Transverse colon (tissue), 4 donors: ENCODE measurements around the gene ALPG. TPM values are rescaled to one million over a fixed set of nuclear protein-coding genes. Genes with fewer than 3 reads are reported as not detected.

Experiments used
- DNase-seq: peaks from one replicate; pipeline ENCODE4 v3.0.0-alpha.2; 2019
- H3K27ac ChIP-seq, 4 donors: fragments of 200-600 bp; sonication (generic); 2 replicates each; pipeline ENCODE4 v1.5.1; 2016 to 2018; ENCODE audit warnings: inconsistent platforms in 4 of 4
- H3K27me3 ChIP-seq: fragments of 200-600 bp; sonication (generic); 2 replicates; pipeline ENCODE4 v1.5.1; 2017; ENCODE audit warnings: inconsistent platforms
- H3K36me3 ChIP-seq, 4 donors: fragments of 200-600 bp; sonication (generic); 2 replicates each; pipeline ENCODE4 v1.5.1; 2017 to 2019; ENCODE audit warnings: inconsistent platforms in 4 of 4
- H3K4me1 ChIP-seq, 4 donors: fragments of 200-600 bp; sonication (generic); 2 replicates each; pipeline ENCODE4 v1.5.1; 2017 to 2020; ENCODE audit warnings: inconsistent platforms in 4 of 4
- H3K4me3 ChIP-seq, 4 donors: fragments of 200-600 bp; sonication (generic); 1 replicate in 1 of 4; 2 replicates in 3 of 4; pipeline versions ENCODE4 v1.5.1 to v1.6.1; 2017 to 2019; ENCODE audit warnings: inconsistent platforms in 4 of 4
- H3K9me3 ChIP-seq, 2 donors: fragments of 200-600 bp; sonication (generic); 2 replicates each; pipeline ENCODE4 v1.5.1; 2017 to 2019; ENCODE audit warnings: inconsistent platforms in 2 of 2
- CTCF ChIP-seq, 5 experiments: fragments of 200-600 bp in 3 of 5; fragments of 450-650 bp in 2 of 5; sonication (generic) in 3 of 5; IDR thresholded peaks; 1 replicate in 2 of 5; 2 replicates in 3 of 5; pipeline ENCODE4 v1.5.1; 2016 to 2017; ENCODE audit warnings: antibody characterized with exemption in 5 of 5, inconsistent platforms in 3 of 5, mild to moderate bottlenecking in 2 of 5, moderate library complexity in 1 of 5
- EP300 ChIP-seq: sonication (generic); formaldehyde crosslinking; IDR thresholded peaks from one replicate; pipeline ENCODE4 v1.6.1; 2017; ENCODE audit warnings: antibody characterized with exemption, low read depth
- POLR2A ChIP-seq: fragments of 450-650 bp; IDR thresholded peaks from one replicate; pipeline ENCODE4 v1.6.1; 2016; ENCODE audit warnings: antibody characterized with exemption, mild to moderate bottlenecking, moderate library complexity
- POLR2AphosphoS5 ChIP-seq, 3 donors: sonication (generic); formaldehyde crosslinking; IDR thresholded peaks; one replicate each; pipeline ENCODE4 v1.6.1; 2016; ENCODE audit warnings: antibody characterized with exemption in 3 of 3
- WGBS, 2 donors: methylation state at CpG; one replicate each; pipeline ENCODE4 v1.1.5; 2018; ENCODE audit warnings: low coverage in 1 of 2; 5-methylcytosine and 5-hydroxymethylcytosine counted together
- in situ Hi-C, 4 donors: fragments of 200-750 bp; cut with MboI; loops; one replicate each; pipeline versions ENCODE4 v1.15.0 to v1.15.1; 2017; ENCODE audit warnings: low sequenced_read_pairs in 3 of 4, low pct_ligation_motif_present in 1 of 4, low pct_unique_long_range_greater_than_20kb in 1 of 4
- intact Hi-C: fragments of 100-400 bp; cut with DNase I; formaldehyde crosslinking; loops from one replicate; pipeline ENCODE4 v1.15.1; 2023; ENCODE audit warnings: low total_unique reads
- total RNA-seq, 4 donors: library from RNA; depleted of rRNA; stranded (reverse); fragments of >200 nt; gene quantifications; one replicate each; pipeline ENCODE4 v1.1.0, GENCODE V29; 2016

Gene ALPG
- total RNA-seq, 4 donors from 2014 or later = not detected

- TF ChIP-seq POLR2AphosphoS5 (IDR thresholded peaks at IDR 0.05) (no peak), EP300 (no peak)
- in situ Hi-C loops = no loop called here
- H3K27me3 ChIP-seq = peaks cover 74% of the 10 kb centered on the region
Measured at GRCh38 chr2:232416521-232417470, 10.2 kb downstream of the ALPG start.

DNA sequence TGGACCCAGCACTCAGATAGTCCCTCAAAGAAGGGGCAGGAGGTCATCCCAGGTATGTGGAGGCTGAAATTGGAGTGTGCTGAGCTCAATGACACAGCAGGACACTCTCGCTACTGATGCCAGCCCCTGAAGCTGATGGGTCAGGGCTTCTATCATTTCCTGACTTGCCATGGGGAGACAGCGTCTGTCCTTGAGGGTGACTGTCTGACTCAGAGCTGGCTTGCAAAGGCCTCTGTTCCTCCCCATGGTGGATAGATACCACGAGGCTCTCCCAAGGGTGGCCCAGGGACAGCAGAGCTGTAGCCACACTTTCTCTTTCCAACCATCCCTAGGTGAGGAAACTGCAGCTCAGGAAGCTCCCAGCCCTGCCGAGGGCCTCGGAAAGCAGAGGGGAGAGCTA lies 10.8 kb downstream of the ALPG start:
- intact Hi-C loops = no loop called here
- TF ChIP-seq POLR2AphosphoS5 (IDR thresholded peaks at IDR 0.05) = no peak
- no peak for TF ChIP-seq CTCF (IDR thresholded peaks at IDR 0.05)
- no peak for TF ChIP-seq POLR2A
- TF ChIP-seq EP300 = no peak
- Histone ChIP-seq H3K27me3 (peaks cover 80% of the 10 kb centered on the region), H3K27ac (no peak overlapping the region), H3K36me3 (no peaks in the 10 kb centered on the region), H3K4me3 (no peak overlapping the region), H3K9me3 (peaks cover 0 to 2% of the 10 kb centered on the region in 2 donors), H3K4me1 (peaks cover 0 to 30% (median 27%) of the 10 kb centered on the region in 4 donors)
- no peak for DNase-seq
- in situ Hi-C loops = no loop called here
- 83% methylated on average over 5 of the region's 5 CpGs; no CpG with 5 or more reads in 1 of the 2 donors for WGBS, 2 donors

More at GRCh38 chr2:232416521-232417470, 10.2 kb downstream of the ALPG start:
- H3K36me3 ChIP-seq = no peaks in the 10 kb centered on the region
- no peaks in the 10 kb centered on the region for H3K9me3 ChIP-seq
- intact Hi-C loops = no loop called here
- no peak overlapping the region for H3K4me3 ChIP-seq
- WGBS, 2 donors = 85% methylated on average over 16 of the region's 17 CpGs; no CpG with 5 or more reads in 1 of the 2 donors
- no peak for DNase-seq
- H3K27ac ChIP-seq = no peak overlapping the region
- H3K4me1 ChIP-seq = peaks cover 0 to 30% (median 27%) of the 10 kb centered on the region in 4 donors

- no peak for TF ChIP-seq POLR2AphosphoS5 (IDR thresholded peaks at IDR 0.05)
- no peak for TF ChIP-seq EP300
- TF ChIP-seq CTCF (IDR thresholded peaks at IDR 0.05) = no peak
- TF ChIP-seq POLR2A = no peak
- 71% methylated on average over 6 of the region's 6 CpGs; no CpG with 5 or more reads in 1 of the 2 donors for WGBS, 2 donors
- H3K27me3 ChIP-seq = peaks cover 84% of the 10 kb centered on the region
- intact Hi-C loops = no loop called here
- peaks cover 0 to 30% (median 27%) of the 10 kb centered on the region in 4 donors for H3K4me1 ChIP-seq
- no peak overlapping the region for H3K4me3 ChIP-seq
- no peaks in the 10 kb centered on the region for H3K36me3 ChIP-seq
- in situ Hi-C loops = no loop called here
- DNase-seq = no peak
- peaks cover 0 to 6% of the 10 kb centered on the region in 2 donors for H3K9me3 ChIP-seq
- H3K27ac ChIP-seq = no peak overlapping the region
Measured at GRCh38 chr2:232418056-232418455, 11.4 kb downstream of the ALPG start.

- intact Hi-C loops = no loop called here
- peaks cover 0 to 6% of the 10 kb centered on the region in 2 donors for H3K9me3 ChIP-seq
- H3K4me3 ChIP-seq = peak overlapping the region in 3 of 4 donors; percentile 10 to 37 (median 13)
- peak; percentile 26 for DNase-seq
- no peak for TF ChIP-seq EP300
- no peak for TF ChIP-seq POLR2A
- no peak for TF ChIP-seq POLR2AphosphoS5 (IDR thresholded peaks at IDR 0.05)
- TF ChIP-seq CTCF (IDR thresholded peaks at IDR 0.05) = no peak
- no peak overlapping the region for H3K27ac ChIP-seq
- peaks cover 81% of the 10 kb centered on the region for H3K27me3 ChIP-seq
- in situ Hi-C loops = no loop called here
- H3K4me1 ChIP-seq = peaks cover 0 to 30% (median 27%) of the 10 kb centered on the region in 4 donors
- H3K36me3 ChIP-seq = no peaks in the 10 kb centered on the region
- 4 to 7% methylated on average over 6 to 49 of the region's 49 CpGs for WGBS, 2 donors
Measured at GRCh38 chr2:232418466-232419244, 12.0 kb downstream of the ALPG start.
